AG10803 (cell line): ENCODE measurements around the gene FBRSL1.
A peak's percentile ranks its signal among the peaks of the same experiment; 100 is the strongest.
"Not testable (repeated sequence)": the region's sequence is repeated elsewhere in the genome, so short reads cannot be mapped to it uniquely, and the experiment has no call there.

Experiments
- DNase-seq: peaks from one replicate; pipeline ENCODE4 v3.0.0; 2010; ENCODE audit warnings: low read depth
- H3K4me3 ChIP-seq: 2 replicates; pipeline ENCODE4 v1.5.1; 2011; ENCODE audit warnings: mild to moderate bottlenecking, low read length, control low read depth
- CTCF ChIP-seq: conservative IDR thresholded peaks from 2 replicates; pipeline ENCODE4 v1.5.1; 2011; ENCODE audit warnings: mild to moderate bottlenecking, low read length, control low read depth, inconsistent platforms

The FBRSL1 gene

DNA sequence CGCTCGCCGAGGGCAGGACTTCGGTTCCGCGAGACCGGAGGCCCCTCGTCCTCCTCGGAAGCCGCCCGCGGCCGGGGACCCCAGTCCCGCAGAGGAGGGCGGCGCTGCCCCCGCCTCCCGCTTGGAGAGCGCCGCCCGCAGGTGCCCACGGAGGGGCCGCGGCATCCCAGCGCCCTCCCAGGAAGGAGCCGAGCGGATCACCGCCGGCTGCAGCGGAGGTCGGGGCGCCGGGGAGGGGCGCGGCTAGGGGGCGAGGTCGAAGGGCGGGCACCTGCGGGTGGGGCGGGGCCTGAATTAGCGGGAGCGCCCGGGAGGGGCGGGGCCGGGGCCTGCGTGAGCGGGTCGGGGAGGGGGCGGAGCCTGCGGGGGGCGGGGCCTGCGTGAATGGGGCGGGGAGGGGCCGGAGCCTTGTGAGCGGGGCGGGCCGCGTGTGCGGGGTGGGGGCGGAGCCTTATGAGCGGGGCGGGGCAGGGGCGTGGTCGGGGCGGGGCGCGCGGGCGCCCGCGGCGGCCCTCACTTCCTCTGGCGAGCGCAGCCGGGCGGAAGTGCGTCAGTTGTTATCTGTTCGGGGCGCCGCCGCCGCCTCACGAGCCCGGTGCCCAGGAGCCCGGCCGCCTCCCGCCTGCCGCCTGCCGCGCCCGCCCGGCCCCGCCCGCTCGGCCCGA, at the start of gene FBRSL1:
Gene FBRSL1 (plus strand): TSS at position 550 of the 665 bp plus-strand sequence.
- peak; percentile 76 for DNase-seq
- peak within 1 kb of the TSS; percentile 68 for H3K4me3 ChIP-seq
- TF ChIP-seq CTCF, result no peak

DNA sequence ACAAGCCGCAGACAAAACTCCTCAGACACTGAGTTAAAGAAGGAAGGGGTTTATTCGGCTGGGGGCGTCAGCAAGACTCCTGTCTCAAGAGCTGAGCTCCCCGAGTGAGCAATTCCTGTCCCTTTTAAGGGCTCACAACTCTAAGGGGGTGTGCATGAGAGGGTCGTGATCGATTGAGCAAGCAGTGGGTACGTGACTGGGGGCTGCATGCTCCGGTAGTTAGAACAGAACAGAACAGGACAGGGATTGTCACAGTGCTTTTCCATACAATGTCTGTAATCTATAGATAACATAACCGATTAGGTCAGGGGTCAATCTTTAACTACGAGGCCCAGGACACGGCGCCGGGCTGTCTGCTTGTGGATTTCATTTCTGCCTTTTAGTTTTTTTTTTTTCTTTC, 49.5 kb upstream of the FBRSL1 start:
- not testable (repeated sequence) for DNase-seq, H3K4me3 ChIP-seq

DNA sequence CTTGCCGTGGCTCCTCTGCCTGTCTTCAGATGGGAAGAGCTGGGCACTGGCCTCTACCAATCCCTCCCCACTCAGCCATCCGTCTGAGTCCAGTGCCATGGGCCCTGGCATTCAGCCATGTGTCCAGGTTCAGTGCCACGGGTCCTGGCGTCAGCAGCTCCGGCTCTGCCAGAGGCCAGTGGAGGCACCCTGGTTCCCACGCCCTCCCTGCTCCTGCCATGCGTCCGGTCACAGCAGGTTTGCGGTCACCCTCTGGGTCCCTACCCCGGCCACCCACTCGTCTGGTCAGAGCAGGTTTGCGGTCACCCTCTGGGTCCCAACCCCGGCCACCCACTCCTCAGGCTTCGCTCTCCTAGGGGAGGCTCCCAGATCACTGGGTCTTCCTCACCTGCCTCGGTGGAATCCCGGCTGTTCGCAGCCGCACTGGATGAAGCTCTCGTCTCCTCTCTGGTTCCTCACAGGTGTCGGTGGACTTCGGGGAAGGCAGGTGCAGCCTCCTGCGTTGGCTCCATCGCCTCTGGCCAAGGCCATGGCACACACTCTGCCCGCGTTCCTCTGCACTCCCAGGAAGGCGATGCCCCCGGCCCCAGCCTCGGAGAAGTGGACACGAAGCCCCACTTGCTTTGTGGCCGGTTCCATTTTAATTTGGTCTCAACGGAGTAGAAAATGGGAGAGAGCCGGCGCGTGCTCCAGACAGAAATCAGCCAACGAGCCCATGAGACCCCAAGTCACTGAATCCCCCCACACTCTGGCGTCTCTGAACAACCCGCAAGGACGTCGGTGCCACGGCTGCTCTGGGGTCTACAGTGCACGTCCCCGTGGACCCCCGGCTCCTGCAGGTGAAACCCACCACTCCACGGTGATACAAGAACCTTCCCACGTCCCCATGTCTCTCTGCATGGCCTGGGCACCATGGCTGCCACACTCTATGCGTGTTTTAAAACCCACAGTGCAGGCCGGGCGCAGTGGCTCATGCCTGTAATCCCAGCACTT, 47.8 kb upstream of the FBRSL1 start:
- TF ChIP-seq CTCF, result no peak
- DNase-seq, result no peak
- H3K4me3 ChIP-seq, result no peak overlapping the region

GRCh38 chr12:132443091-132443490, 46.9 kb upstream of the FBRSL1 start:
- no peak for TF ChIP-seq CTCF
- no peak overlapping the region for H3K4me3 ChIP-seq
- no peak for DNase-seq

DNA sequence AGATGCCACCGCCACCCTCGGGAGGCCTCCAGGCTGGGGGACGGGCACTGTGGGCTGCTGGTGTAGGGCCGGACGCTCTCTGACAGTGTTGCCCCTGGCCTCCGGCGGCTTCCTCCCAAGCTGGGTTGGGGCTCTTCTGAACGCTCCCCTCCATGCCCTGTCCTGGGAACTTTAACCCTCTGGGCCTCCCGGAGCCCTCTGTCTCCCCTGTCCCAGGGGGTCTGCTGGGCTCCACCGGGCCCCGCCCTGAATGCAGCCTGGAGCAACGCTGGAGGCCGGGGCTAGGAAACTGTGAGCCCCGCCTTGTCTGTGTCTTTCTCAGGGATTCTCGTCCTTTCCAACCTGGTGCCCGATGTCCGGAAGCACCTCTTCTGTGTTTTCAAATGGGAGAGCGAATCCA, 45.7 kb upstream of the FBRSL1 start:
- TF ChIP-seq CTCF, result no peak
- no peak overlapping the region for H3K4me3 ChIP-seq
- no peak for DNase-seq

- H3K4me3 ChIP-seq, result peak overlapping the region; percentile 42
- no peak for TF ChIP-seq CTCF
- DNase-seq, result no peak
Measured at GRCh38 chr12:132444957-132445883, 44.7 kb upstream of the FBRSL1 start.
